ENCODE data around the gene FKBP2.

FKBP2 gene

DNA sequence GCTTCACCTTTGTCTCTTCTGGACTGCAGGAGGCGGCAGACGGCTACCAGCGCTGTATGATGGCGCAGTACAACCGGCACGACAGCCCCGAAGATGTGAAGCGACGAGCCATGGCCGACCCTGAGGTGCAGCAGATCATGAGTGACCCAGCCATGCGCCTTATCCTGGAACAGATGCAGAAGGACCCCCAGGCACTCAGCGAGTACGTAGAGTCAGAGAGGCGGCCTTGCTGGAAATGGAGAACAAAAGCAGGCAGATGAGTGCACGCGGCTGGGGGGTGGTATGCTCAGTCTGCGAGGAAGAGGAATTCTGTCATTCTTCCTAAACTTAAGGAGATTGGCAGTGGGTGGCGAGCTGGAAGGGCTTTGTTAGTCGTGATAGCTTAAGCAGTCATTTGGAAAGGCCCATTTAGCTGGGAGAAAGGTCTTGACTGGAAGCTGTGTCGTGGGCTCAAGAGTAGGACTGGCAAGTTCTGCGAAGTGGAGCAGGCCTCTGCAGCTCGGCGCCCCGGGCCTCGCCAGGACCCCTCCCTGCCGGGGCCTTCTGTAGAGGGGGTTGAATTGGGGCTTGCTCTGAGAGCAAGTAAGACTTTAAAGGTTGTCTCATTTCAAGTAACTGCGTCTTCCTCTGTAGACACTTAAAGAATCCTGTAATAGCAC lies 37.3 kb upstream of the FKBP2 start:
- peaks cover 17% of the 10 kb centered on the region for H4K20me1 ChIP-seq (ENCODE audit: insufficient read depth, low read length, poor library complexity, severe bottlenecking)
- peaks cover 51% of the 10 kb centered on the region; the same call in 1 of the 2 replicates for H3K36me3 ChIP-seq (ENCODE audit: insufficient read depth, low read length)
- no peak overlapping the region for H3K4me3 ChIP-seq (ENCODE audit: low read length, poor library complexity, severe bottlenecking)
- H3K4me2 ChIP-seq (ENCODE audit: low read depth, low read length, poor library complexity, severe bottlenecking), result no peak overlapping the region
- no peak overlapping the region for H3K9ac ChIP-seq (ENCODE audit: low read depth, low read length, poor library complexity, severe bottlenecking)
- no peaks in the 10 kb centered on the region for H3K9me2 ChIP-seq (replicated peaks; ENCODE audit: low read depth, low read length)
- peaks cover 34% of the 10 kb centered on the region for H3K79me2 ChIP-seq (ENCODE audit: insufficient read depth, low read length)
- H3K4me1 ChIP-seq (ENCODE audit: insufficient read depth, low read length, poor library complexity, severe bottlenecking), result peaks cover 18% of the 10 kb centered on the region
- no peaks in the 10 kb centered on the region for H3K9me3 ChIP-seq (ENCODE audit: insufficient read depth, low read depth, low read length)
- no peak overlapping the region for H2AFZ ChIP-seq (ENCODE audit: low read length)
- no peaks in the 10 kb centered on the region for H3K27me3 ChIP-seq (ENCODE audit: insufficient read depth, low read length, poor library complexity, severe bottlenecking)
- peaks cover 6% of the 10 kb centered on the region; the same call in 1 of the 2 replicates for H3F3A ChIP-seq (ENCODE audit: low read depth)
- TF ChIP-seq, protein P1, sequence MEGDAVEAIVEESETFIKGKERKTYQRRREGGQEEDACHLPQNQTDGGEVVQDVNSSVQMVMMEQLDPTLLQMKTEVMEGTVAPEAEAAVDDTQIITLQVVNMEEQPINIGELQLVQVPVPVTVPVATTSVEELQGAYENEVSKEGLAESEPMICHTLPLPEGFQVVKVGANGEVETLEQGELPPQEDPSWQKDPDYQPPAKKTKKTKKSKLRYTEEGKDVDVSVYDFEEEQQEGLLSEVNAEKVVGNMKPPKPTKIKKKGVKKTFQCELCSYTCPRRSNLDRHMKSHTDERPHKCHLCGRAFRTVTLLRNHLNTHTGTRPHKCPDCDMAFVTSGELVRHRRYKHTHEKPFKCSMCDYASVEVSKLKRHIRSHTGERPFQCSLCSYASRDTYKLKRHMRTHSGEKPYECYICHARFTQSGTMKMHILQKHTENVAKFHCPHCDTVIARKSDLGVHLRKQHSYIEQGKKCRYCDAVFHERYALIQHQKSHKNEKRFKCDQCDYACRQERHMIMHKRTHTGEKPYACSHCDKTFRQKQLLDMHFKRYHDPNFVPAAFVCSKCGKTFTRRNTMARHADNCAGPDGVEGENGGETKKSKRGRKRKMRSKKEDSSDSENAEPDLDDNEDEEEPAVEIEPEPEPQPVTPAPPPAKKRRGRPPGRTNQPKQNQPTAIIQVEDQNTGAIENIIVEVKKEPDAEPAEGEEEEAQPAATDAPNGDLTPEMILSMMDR (conservative IDR thresholded peaks at IDR 0.05; ENCODE audit: low read length), result no peak
- TF ChIP-seq EZH2phosphoT487 (IDR thresholded peaks at IDR 0.05; ENCODE audit: borderline replicate concordance), result no peak

DNA sequence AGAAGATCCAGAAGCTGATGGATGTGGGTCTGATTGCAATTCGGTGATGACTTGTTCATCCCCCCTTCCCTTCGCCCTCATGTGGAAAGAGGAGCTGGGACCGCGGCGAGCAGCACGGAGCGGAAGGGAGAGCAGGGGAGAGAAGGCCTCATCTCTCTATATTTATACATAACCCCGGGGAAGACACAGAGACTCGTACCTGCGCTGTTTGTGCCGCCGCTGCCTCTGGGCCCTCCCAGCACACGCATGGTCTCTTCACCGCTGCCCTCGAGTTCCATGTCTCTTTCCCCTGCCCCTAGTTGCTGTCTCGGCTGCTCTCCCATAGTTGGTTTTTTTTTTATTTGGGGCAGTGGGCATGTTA lies 36.8 kb upstream of the FKBP2 start:
- peaks cover 23% of the 10 kb centered on the region for H3K4me1 ChIP-seq (ENCODE audit: insufficient read depth, low read length, poor library complexity, severe bottlenecking)
- no peaks in the 10 kb centered on the region for H3K9me3 ChIP-seq (ENCODE audit: insufficient read depth, low read depth, low read length)
- H3K4me2 ChIP-seq (ENCODE audit: low read depth, low read length, poor library complexity, severe bottlenecking), result no peak overlapping the region
- H3K27me3 ChIP-seq (ENCODE audit: insufficient read depth, low read length, poor library complexity, severe bottlenecking), result no peaks in the 10 kb centered on the region
- H3K79me2 ChIP-seq (ENCODE audit: insufficient read depth, low read length), result peaks cover 37% of the 10 kb centered on the region
- H3K4me3 ChIP-seq (ENCODE audit: low read length, poor library complexity, severe bottlenecking), result no peak overlapping the region
- TF ChIP-seq, protein P1 (conservative IDR thresholded peaks at IDR 0.05; ENCODE audit: low read length), result no peak
- TF ChIP-seq EZH2phosphoT487 (IDR thresholded peaks at IDR 0.05; ENCODE audit: borderline replicate concordance), result no peak
- peaks cover 46% of the 10 kb centered on the region; the same call in 1 of the 2 replicates for H3K36me3 ChIP-seq (ENCODE audit: insufficient read depth, low read length)
- no peak overlapping the region for H2AFZ ChIP-seq (ENCODE audit: low read length)
- peaks cover 6% of the 10 kb centered on the region; the same call in 1 of the 2 replicates for H3F3A ChIP-seq (ENCODE audit: low read depth)
- H4K20me1 ChIP-seq (ENCODE audit: insufficient read depth, low read length, poor library complexity, severe bottlenecking), result peaks cover 20% of the 10 kb centered on the region
- H3K9me2 ChIP-seq (replicated peaks; ENCODE audit: low read depth, low read length), result no peaks in the 10 kb centered on the region
- no peak overlapping the region for H3K9ac ChIP-seq (ENCODE audit: low read depth, low read length, poor library complexity, severe bottlenecking)

DNA sequence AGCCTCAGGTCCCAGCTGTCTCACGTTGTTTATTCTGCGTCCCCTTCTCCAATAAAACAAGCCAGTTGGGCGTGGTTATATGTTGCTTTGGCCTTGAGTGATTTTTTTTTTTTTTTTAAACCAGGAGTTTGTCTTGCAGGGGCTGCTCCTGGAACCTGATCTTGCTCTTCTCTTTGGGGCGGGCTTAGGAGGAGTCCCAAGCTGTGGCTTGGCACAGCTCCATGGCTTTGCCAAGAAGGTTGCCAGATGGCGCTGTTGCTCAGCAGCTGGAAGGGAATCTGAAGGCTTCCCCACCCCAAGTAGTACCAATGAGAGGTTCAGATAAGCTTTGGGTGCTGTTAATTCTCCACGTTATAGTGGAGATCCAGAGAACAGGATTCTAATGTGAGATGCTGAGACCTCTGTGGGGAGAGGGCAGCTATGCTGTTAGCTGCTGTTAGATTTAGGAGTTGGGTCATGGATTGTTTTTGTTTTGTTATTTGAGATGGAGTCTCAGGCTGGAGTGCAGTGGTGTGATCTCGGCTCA lies 36.4 kb upstream of the FKBP2 start:
- no peaks in the 10 kb centered on the region for H3K27me3 ChIP-seq (ENCODE audit: insufficient read depth, low read length, poor library complexity, severe bottlenecking)
- no peak overlapping the region for H3K4me2 ChIP-seq (ENCODE audit: low read depth, low read length, poor library complexity, severe bottlenecking)
- TF ChIP-seq EZH2phosphoT487 (IDR thresholded peaks at IDR 0.05; ENCODE audit: borderline replicate concordance), result no peak
- TF ChIP-seq, protein P1 (conservative IDR thresholded peaks at IDR 0.05; ENCODE audit: low read length), result peak; percentile 90
- no peaks in the 10 kb centered on the region for H3K9me2 ChIP-seq (replicated peaks; ENCODE audit: low read depth, low read length)
- no peak overlapping the region for H3K4me3 ChIP-seq (ENCODE audit: low read length, poor library complexity, severe bottlenecking)
- H3K79me2 ChIP-seq (ENCODE audit: insufficient read depth, low read length), result peaks cover 41% of the 10 kb centered on the region
- H3F3A ChIP-seq (ENCODE audit: low read depth), result peaks cover 6% of the 10 kb centered on the region; the same call in 1 of the 2 replicates
- peaks cover 20% of the 10 kb centered on the region for H4K20me1 ChIP-seq (ENCODE audit: insufficient read depth, low read length, poor library complexity, severe bottlenecking)
- peaks cover 46% of the 10 kb centered on the region; the same call in 1 of the 2 replicates for H3K36me3 ChIP-seq (ENCODE audit: insufficient read depth, low read length)
- peaks cover 26% of the 10 kb centered on the region for H3K4me1 ChIP-seq (ENCODE audit: insufficient read depth, low read length, poor library complexity, severe bottlenecking)
- H2AFZ ChIP-seq (ENCODE audit: low read length), result no peak overlapping the region
- no peak overlapping the region for H3K9ac ChIP-seq (ENCODE audit: low read depth, low read length, poor library complexity, severe bottlenecking)
- no peaks in the 10 kb centered on the region for H3K9me3 ChIP-seq (ENCODE audit: insufficient read depth, low read depth, low read length)
